HG02970 (cell line): Measurements from ENCODE around the gene KDM1A.
"Not testable (repeated sequence)": the region's sequence is repeated elsewhere in the genome, so short reads cannot be mapped to it uniquely, and the experiment has no call there.

Source experiments
- ATAC-seq: cut with Tn5 transposase; IDR thresholded peaks from one replicate; pipeline ENCODE4 v1.9.1; 2021; ENCODE audit warnings: mild to moderate bottlenecking, moderate library complexity, moderate number of reproducible peaks; ENCODE audit not compliant: unreplicated experiment, low FRiP score

KDM1A gene

GRCh38 chr1:23019094-23019862 lies at the start of gene KDM1A:
Gene KDM1A (plus strand): TSS chr1:23019468. CDS start chr1:23019597, 129 bp downstream.
- peak; percentile 90 for ATAC-seq

GRCh38 chr1:22970096-22970495 lies 49.2 kb upstream of the KDM1A start:
- no peak for ATAC-seq

- no peak for ATAC-seq
These were observed 48.1 kb upstream of the KDM1A start for GRCh38 chr1:22971161-22971560.

GRCh38 chr1:22971611-22972405 lies 47.5 kb upstream of the KDM1A start:
- ATAC-seq, result no peak

- no peak for ATAC-seq
These were observed 46.5 kb upstream of the KDM1A start, which contains the start of gene LACTBL1 for GRCh38 chr1:22972760-22973159. Gene LACTBL1 (minus strand): TSS chr1:22972866. CDS start chr1:22972316, 550 bp downstream.

- no peak for ATAC-seq
These were observed 43.6 kb upstream of the KDM1A start for GRCh38 chr1:22975694-22976093.

- ATAC-seq, result no peak
These were observed 43.2 kb upstream of the KDM1A start for GRCh38 chr1:22976127-22976460.

GRCh38 chr1:22976461-22977243 lies 42.6 kb upstream of the KDM1A start:
- ATAC-seq, result no peak

GRCh38 chr1:22978299-22978698 lies 41.0 kb upstream of the KDM1A start:
- no peak for ATAC-seq

GRCh38 chr1:22980471-22980790 lies 38.8 kb upstream of the KDM1A start:
- not testable (repeated sequence) for ATAC-seq

GRCh38 chr1:22983944-22984343 lies 35.3 kb upstream of the KDM1A start:
- ATAC-seq, result no peak

- not testable (repeated sequence) for ATAC-seq
These were observed 26.9 kb upstream of the KDM1A start for GRCh38 chr1:22992384-22992783.

GRCh38 chr1:22993220-22993795 lies 26.0 kb upstream of the KDM1A start:
- ATAC-seq, result not testable (repeated sequence)

GRCh38 chr1:22995774-22996173 lies 23.5 kb upstream of the KDM1A start:
- no peak for ATAC-seq

GRCh38 chr1:22997528-22997927 lies 21.7 kb upstream of the KDM1A start:
- not testable (repeated sequence) for ATAC-seq

GRCh38 chr1:23000133-23000532 lies 19.1 kb upstream of the KDM1A start:
- not testable (repeated sequence) for ATAC-seq

- ATAC-seq, result not testable (repeated sequence)
These were observed 17.1 kb upstream of the KDM1A start for GRCh38 chr1:23002218-23002617.

GRCh38 chr1:23004112-23004511 lies 15.2 kb upstream of the KDM1A start:
- no peak for ATAC-seq

GRCh38 chr1:23004769-23005168 lies 14.5 kb upstream of the KDM1A start:
- not testable (repeated sequence) for ATAC-seq

GRCh38 chr1:23007106-23007505 lies 12.2 kb upstream of the KDM1A start:
- no peak for ATAC-seq

GRCh38 chr1:23008901-23009300 lies 10.4 kb upstream of the KDM1A start:
- ATAC-seq, result no peak
